ENCODE results near the gene CPSF3. TPM values are rescaled to one million over a fixed set of nuclear protein-coding genes. Genes with fewer than 3 reads are reported as not detected.
A peak's percentile ranks its signal among the peaks of the same experiment; 100 is the strongest.

CPSF3 gene
- total and polyA plus RNA-seq, 2 of the 4 experiments (the other 2 are of a cell fraction), result 29.2 to 64.5 TPM

DNA sequence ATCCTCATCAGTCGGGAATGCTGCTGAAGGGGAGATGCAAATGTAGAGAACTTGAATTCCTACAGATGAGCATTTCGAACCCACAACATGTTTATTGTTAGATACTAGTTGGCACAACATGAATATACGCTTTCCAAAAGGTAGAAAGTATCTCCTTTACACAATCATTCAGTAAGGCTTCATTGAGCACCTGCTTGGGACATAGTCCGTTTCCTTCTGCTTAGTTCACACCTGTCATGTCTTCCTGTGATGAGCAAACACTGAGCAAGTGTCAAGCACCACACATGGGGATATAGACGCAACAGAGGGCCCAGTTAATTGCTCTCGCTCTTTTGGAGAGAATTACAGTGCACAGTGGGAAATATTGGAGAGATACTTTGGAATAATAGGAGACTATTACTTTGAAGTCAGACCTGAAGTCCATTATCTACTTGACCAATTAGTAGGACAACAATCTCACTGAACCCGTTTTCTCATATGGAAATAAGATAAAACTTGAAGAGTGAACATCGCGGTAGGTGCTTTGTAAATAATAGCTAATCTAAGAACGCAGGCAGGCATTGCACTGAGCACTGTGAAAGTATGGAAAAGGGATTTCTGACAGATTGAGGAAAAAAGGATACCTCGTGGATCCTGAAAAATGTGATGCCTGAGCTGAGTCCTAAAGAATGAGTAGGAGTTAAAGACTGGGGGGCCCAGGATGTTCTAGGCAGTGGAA lies 1.2 kb downstream of the CPSF3 start:
- intact Hi-C loops (cut with micrococcal nuclease), result loop anchor here (5.0 kb wide), 1 partner anchor 217 kb away; the partner anchor contains the start of gene ASAP2

More for the DNA sequence above, 1.2 kb downstream of the CPSF3 start:
- 85% methylated on average over 4 of the region's 11 CpGs; no CpG with 5 or more reads in 1 of the 2 experiments for WGBS, 2 experiments (ENCODE audit: extremely low coverage in 2 of 2, insufficient read length in 1 of 2)
- Histone ChIP-seq H4K5ac (ENCODE audit: low read depth, low read length) (peak overlapping the region; percentile 90; the same call in 1 of the 2 replicates), H2AFZ (replicated peaks; ENCODE audit: low read length, poor library complexity) (no peak overlapping the region), H3K27me3 (ENCODE audit: control insufficient read depth, insufficient read depth, low read length) (no peaks in the 10 kb centered on the region), H3K18ac (ENCODE audit: low read depth, low read length) (no peak overlapping the region), H3K9me1 (ENCODE audit: insufficient read depth, low read length) (peaks cover 17% of the 10 kb centered on the region), H3K4me3 (ENCODE audit: insufficient read depth, low read depth, low read length) (peak overlapping the region; percentile 90), H2BK5ac (ENCODE audit: low read depth, low read length, poor library complexity, severe bottlenecking) (peak overlapping the region; percentile 87), H3K23ac (ENCODE audit: low read depth, low read length) (peak overlapping the region; percentile 97), H2AK5ac (ENCODE audit: low read depth, low read length) (peak overlapping the region; percentile 93; the same call in 1 of the 2 replicates), H3K4ac (ENCODE audit: low read depth, low read length) (peak overlapping the region; percentile 96), H3K27ac (ENCODE audit: insufficient read depth, low read length) (peak overlapping the region; percentile 91), H3K4me2 (ENCODE audit: low read depth, low read length) (peak overlapping the region; percentile 94), H3K4me1 (ENCODE audit: control insufficient read depth, insufficient read depth, low read length) (peaks cover 15% of the 10 kb centered on the region), H3K56ac (ENCODE audit: extremely low read depth, insufficient read depth, low read length) (no peak overlapping the region), H2BK15ac (ENCODE audit: low read depth, low read length) (0 out of 3 replicates have a peak overlapping the region, but pooled peaks have one; percentile 26), H3K36me3 (ENCODE audit: control insufficient read depth, insufficient read depth, low read length) (no peaks in the 10 kb centered on the region; the same call in 1 of the 2 replicates), H2AK9ac (replicated peaks; ENCODE audit: low read depth, low read length, poor library complexity) (no peak overlapping the region), H3K14ac (replicated peaks; ENCODE audit: low read depth, low read length) (peak overlapping the region; percentile 98), H4K91ac (ENCODE audit: insufficient read depth, low read depth, low read length) (0 out of 2 replicates have a peak overlapping the region, but pooled peaks have one; percentile 94), H2BK20ac (ENCODE audit: low read depth, low read length) (no peak overlapping the region), H4K8ac (ENCODE audit: low read depth in 2 of 2, low read length in 2 of 2) (peak overlapping the region; percentile 62 to 99; a peak in 3 of 4 replicates), H2BK120ac (ENCODE audit: low read depth, low read length) (peak overlapping the region; percentile 86; the same call in 1 of the 2 replicates), H4K20me1 (ENCODE audit: insufficient read depth, low read length) (peaks cover 22% of the 10 kb centered on the region; the same call in 1 of the 2 replicates), H3K9me3 (ENCODE audit: control insufficient read depth, insufficient read depth, low read length) (no peaks in the 10 kb centered on the region), H3K79me1 (ENCODE audit: low read depth in 1 of 2, low read length in 2 of 2) (peaks cover 24 to 75% of the 10 kb centered on the region in 2 experiments), H3K9ac (ENCODE audit: low read depth, low read length) (peak overlapping the region; percentile 91)
- no TSS peak for BruUV-seq (replicated peaks)
- no peak for DNase-seq
- no peak for ATAC-seq (ENCODE audit: low read depth)
- no peak for TF ChIP-seq NFE2L2 (IDR thresholded peaks at IDR 0.05; ENCODE audit: low read depth, low read length)
- no peak for TF ChIP-seq POLR2A (IDR thresholded peaks at IDR 0.05; ENCODE audit: low read depth, low read length)
- no peak for TF ChIP-seq FOS (IDR thresholded peaks at IDR 0.05; ENCODE audit: low read depth, low read length)
- ChIA-PET CTCF (no interaction called here), POLR2A (ENCODE audit: unreplicated experiment) (no interaction called here)
- in situ Hi-C loops (cut with MboI; ENCODE audit: low sequenced_read_pairs) (no loop called here), dilution Hi-C loops (cut with HindIII; ENCODE audit: low sequenced_read_pairs, unreplicated experiment) (no loop called here)

All from IMR-90 (cell line).